GM12872 (cell line): ENCODE data around the gene FAM167B.

Experiments
- TF ChIP-seq, protein P1 (sequence below): IDR thresholded peaks from 3 replicates; pipeline ENCODE4 v1.5.1; 2011; ENCODE audit warnings: low read depth, mild to moderate bottlenecking, low read length, moderate library complexity; ENCODE audit not compliant: insufficient read depth

The FAM167B gene

DNA sequence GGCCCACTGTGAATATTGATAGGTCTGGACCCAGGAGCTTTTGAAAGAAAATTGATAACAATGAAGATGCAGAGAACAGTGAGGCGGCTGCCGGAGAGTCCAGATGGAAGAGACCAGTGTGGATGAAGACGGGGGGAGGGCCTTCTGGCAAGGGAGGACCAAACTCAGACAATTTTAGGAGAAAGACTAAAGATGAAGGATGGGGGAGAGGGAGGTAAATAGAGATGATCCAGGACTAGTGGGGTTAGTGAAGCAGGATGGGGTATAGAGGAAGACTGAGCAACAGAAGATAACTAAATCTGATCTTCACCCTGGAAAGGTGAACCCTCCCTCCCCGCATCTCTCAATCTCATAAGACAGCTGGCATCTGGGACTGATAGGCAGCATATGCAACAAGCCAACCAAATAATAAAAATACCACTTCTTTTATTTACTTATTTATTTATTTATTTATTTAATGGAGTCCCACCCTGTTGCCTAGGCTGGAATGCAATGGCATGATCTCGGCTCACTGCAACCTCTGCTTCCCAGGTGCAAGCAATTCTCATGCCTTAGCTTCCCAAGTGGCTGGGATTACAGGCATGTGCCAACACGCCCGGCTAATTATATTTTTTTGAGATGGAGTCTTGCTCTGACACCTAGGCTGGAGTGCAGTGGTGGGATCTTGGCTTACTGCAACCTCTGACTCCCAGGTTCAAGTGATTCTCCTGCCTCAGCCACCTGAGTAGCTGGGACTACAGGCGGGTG, 14.3 kb upstream of the FAM167B start:
- TF ChIP-seq, protein P1, sequence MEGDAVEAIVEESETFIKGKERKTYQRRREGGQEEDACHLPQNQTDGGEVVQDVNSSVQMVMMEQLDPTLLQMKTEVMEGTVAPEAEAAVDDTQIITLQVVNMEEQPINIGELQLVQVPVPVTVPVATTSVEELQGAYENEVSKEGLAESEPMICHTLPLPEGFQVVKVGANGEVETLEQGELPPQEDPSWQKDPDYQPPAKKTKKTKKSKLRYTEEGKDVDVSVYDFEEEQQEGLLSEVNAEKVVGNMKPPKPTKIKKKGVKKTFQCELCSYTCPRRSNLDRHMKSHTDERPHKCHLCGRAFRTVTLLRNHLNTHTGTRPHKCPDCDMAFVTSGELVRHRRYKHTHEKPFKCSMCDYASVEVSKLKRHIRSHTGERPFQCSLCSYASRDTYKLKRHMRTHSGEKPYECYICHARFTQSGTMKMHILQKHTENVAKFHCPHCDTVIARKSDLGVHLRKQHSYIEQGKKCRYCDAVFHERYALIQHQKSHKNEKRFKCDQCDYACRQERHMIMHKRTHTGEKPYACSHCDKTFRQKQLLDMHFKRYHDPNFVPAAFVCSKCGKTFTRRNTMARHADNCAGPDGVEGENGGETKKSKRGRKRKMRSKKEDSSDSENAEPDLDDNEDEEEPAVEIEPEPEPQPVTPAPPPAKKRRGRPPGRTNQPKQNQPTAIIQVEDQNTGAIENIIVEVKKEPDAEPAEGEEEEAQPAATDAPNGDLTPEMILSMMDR, result no peak

DNA sequence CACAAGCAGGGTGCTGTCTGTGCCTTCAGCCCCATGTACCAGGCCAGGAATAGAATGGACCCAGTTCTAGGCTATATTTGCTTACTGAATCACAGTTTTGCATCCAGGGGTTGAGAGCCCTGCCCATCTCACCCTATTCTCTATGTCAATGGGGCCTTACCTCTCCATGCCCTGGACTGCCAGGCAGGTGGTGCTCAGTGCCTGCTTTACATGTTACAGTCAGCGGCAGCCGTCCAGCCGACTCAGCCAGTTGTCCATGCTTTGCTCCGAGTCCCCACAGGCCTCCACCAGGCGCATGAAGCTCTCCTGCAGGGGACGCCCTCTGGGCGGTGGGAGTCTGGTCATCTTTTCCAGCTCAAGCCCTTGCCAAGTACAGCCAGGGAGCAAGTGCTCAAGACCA, 12.2 kb upstream of the FAM167B start:
- TF ChIP-seq, protein P1, result no peak

DNA sequence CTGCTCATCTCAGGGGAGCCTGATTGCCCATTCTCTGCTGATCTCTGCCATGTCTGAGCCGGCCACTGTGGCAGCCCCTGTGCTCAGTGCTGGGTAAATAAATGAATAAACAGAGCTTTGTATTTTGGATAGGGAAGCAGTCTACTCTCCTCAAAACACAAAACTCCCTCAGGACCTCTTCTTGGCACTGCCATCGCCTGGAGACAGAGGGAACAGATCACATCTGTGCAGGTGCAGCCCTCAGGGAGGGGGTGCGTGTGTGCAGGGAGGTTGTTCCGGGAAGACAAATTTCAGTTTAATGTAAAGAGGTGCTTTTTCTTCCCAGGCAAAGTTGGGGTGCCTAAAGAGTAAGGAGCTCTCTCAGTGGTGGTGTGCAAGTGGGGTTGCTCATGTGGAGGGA, 7.7 kb upstream of the FAM167B start:
- TF ChIP-seq, protein P1, result no peak

DNA sequence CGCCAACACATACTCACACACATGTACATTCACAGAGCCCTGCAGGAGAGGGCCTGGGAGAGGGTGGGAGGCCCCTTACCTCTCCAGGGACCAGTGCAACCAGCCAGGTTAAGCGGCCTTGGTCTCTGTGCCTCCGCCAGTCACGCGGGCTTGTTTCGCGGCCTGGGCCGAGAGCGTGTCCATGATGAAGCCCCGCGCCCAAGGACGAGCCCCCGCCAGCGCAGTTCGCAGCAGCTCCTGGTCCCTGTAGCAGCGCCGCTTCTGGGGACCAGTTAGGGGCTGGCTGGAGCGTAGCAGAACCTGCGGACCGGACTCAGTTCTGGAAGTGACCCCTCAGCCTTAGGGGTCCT, 7.3 kb upstream of the FAM167B start:
- TF ChIP-seq, protein P1, result no peak

DNA sequence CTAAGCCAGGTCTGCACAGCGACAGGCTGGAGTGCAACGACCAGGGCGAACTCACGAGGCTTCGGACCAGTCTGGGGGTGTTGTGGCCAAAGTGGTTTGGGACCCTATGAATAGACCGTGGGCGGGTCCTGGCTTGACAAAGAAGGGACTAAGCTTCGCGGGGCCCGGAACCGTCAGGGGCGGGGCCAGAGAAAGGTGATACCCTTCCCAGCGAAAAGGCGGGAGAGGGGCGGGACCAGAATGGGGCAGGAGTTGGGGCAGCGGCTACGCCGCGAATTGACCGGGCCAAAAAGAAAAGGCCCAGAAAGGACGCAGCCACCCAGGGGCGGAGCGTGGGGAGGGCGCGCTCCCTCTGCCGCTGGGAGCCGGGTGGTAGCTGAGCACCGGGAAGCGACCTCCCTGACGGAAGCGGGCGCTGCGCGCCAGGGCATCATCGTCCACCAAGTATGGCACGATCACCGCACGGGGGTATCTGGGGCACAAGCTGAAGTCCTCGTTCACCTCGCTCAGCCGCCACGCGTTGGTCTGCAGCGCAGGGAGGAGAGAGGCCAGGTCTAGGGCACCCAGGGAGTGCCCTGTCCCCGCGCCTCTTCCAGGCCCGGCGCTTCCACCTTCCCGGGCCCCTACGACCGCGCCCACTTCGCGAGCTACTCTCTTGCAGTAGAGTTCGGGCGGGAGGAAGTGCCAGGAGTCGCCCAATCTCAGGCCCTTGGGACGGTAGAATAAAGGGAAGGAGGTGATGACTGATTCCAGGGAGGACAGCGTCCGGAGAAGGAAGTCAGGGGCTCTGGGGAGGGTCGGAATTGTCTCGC, 6.7 kb upstream of the FAM167B start:
- TF ChIP-seq, protein P1, result peak; percentile 47

DNA sequence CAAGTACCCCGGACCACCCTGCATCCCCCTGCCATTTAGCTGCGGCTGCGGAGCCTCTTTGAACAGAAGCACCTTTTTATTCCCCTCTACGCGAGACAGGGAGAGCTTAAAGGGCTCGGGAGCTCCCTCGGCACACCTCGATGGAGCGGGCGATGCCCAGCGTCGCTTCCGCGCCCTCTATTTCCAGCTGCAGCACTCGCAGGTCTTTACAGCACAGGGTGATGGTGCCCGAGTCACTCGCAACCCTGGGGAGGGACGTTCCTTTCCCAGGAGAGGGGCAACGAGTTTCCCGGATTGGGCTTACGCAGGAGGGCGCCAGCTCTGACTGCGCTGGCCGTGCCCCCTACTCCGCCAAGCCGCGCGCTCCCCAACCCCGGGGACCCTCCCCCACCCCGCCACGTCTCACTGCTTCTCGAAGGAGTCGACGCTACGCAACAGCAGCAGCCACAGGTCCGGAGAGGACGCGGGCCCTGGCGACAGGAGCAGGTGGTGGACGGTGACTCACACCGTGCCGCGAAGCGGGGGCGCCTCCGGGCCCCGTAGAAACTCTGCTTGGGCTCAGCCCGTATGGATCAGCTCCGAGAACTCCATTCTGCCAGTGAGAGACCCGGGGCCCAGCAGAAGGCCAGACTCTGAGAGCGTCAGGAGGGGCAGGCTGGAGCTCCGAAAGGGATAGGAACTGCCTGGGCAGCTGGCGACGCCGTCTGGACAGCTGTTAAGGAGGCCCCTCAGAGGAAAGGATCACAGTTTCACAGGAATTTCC, 5.8 kb upstream of the FAM167B start:
- TF ChIP-seq, protein P1, result peak; percentile 29; the same call in 1 of the 3 replicates

DNA sequence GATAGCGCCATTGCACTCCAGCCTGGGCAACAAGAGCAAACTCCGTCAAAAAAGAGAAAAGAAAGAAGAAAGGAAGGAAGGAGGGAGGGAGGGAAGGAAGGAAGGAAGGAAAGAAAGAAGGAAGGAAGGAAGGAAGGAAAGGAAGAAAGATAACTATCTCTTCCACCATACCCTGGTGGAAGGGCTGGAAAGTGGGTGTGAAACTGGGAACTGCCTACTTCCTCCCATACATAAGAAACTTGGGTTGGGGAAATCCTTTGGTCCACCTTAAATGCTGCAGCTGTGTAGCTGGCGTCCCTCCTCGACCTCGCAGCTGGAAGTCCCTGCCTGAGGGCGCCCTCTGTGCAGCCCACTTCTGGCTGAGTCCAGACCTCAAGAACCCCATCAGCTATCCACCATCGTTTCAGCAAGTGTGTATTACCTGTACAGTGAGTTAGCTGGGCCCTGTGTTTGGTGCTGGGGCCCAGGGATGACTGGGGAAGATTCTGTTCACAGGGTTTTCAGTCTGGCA, 4.6 kb upstream of the FAM167B start:
- TF ChIP-seq, protein P1, result no peak
